HG03575 (cell line): ENCODE measurements around the gene MAPT.
"Not testable (repeated sequence)": the region's sequence is repeated elsewhere in the genome, so short reads cannot be mapped to it uniquely, and the experiment has no call there.

Experiments
- ATAC-seq: cut with Tn5 transposase; IDR thresholded peaks from one replicate; pipeline ENCODE4 v1.9.1; 2021; ENCODE audit not compliant: unreplicated experiment, insufficient number of reproducible peaks, low FRiP score; ENCODE audit errors: extremely low read depth

The MAPT gene

DNA sequence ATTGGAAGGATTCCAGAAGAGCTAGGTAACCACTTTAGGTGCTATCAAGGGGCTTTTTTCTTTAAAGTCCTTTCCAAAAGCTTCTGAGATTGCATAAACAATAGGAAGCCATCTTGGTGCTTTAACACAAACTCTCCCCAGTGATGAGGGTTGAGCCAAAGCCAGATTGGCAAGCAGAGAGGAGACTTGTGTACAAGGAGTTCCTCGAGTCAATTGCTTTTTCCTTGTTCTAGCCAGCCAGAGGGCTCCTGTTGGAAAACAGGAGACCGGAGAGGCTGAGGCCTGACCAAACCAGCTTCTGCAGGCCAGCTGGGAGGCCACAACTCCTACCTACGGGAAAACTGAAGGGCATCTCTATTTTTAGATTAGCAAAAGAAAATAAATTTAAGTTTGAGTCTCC, 46.5 kb downstream of the MAPT start:
- ATAC-seq, result no peak

- ATAC-seq, result no peak
These were observed 47.0 kb downstream of the MAPT start for GRCh38 chr17:45941395-45941794.

DNA sequence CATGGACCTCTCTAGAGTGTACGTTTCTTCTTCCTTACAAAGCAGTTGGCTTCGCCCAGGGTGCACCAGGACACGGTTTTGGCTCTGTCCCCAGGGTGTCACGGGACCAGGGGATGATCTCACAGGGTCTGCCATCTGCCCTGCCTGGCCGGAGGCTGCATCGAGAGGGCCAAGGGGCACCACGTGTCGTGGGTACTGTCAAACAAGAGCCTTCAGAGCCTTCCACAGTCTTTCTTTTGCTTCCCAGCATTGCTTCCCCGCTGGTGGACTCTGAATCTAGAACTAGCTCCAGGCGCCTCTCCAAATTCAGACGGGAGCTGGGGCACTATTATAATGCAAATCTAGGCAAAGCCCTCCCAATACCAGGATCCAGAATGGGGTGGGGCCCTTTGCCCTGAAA, 47.9 kb downstream of the MAPT start:
- ATAC-seq, result no peak

- no peak for ATAC-seq
These were observed 52.5 kb downstream of the MAPT start for GRCh38 chr17:45946841-45947256.

DNA sequence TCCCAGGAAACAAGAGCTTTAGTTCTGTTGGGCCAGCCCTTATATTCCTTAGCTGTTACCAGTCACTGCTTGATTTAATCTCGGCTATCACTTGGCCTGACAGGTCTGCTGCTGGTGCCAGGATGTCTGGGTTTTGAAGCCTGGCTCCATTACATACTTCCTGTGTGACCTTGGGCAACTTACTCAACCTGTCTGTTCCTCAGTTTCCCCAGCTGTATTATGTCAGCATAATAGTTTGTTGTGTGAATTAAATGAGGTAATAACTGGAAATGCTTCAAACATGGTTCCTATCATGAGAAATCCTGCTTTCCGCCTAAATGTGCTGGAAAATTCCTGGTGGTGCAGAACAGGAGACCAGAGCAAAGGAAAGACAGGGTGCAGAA, 54.1 kb downstream of the MAPT start:
- no peak for ATAC-seq

- no peak for ATAC-seq
These were observed 54.7 kb downstream of the MAPT start for GRCh38 chr17:45948881-45949624.

GRCh38 chr17:45949755-45950320, 55.5 kb downstream of the MAPT start:
- no peak for ATAC-seq

DNA sequence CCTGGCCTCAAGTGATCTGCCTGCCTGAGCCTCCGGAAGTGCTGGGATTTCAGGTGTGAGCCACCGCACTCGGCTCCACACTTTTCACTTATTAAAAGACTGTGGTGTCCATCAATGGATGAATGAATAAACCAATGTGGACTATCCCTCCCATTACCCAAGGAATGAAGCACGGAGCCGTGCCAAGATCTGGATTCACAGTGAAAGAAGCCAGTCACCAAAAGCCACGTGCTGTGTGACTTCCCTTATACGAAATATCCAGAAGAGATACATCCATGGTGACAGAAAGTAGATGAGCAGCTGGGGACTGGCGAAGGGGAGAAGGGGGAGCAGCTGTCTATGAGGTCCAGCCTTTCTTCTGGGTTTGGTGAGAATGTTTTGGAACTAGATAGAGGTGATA, 56.5 kb downstream of the MAPT start:
- ATAC-seq, result no peak

GRCh38 chr17:45951403-45951802, 57.0 kb downstream of the MAPT start:
- ATAC-seq, result no peak

DNA sequence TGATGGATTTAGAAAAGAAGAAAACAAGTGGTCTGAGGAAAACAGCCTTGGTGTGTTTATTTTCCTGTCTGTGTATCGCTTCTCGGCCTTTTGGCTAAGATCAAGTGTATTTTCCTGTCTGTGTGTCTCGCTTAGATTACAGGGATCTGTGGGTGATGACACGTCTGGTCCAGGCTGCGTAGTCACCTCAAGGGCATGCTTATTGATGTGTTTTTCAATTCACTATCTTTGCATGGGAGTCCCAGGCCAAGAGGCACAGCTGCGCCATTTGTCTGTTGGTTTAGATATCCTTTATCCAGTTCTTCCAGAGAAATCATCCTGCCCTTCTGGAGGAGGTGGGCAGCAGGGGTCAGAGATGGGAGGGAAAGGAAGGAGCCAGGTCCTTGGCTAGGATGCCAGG, 57.6 kb downstream of the MAPT start:
- no peak for ATAC-seq

- ATAC-seq, result no peak
These were observed 58.5 kb downstream of the MAPT start for GRCh38 chr17:45952814-45953320.

DNA sequence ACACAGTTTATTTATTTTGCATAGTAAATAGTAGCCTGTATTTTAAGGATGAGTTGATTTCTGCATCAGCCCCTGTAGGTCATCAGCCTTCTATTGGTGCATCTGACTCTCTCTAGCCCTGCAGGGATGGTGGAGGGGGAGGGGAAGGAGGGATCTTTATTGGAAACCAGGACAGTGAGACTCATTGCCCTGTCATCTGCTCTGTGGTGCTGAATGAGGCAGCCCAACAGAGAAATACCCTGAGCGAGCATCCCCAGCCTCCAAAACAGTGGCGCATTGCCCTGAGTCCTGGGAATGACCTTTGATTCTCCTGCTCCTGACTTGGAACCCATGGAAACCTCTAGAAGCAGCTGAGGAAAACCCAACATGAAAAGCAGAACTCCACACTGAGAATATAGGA, 59.2 kb downstream of the MAPT start:
- no peak for ATAC-seq

DNA sequence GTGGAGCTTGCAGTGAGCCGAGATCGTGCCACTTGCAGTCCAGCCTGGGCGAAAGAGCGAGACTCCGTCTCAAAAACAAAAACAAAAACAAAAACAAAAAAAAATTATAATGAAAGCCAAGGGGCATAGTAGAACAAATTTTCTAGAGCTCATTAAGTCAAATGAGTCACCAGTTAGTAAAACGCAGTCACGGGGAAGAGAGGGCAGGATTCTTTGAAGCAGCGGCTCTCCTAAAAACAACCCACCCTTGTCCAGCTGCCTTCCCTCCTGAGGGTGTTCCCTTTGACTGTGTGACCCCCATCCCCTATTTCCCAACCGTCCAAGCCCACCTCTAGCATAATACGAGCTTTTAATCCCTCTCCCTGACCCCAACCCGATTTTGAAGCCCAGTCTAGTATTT, 60.6 kb downstream of the MAPT start:
- ATAC-seq, result no peak

- no peak for ATAC-seq
These were observed 61.0 kb downstream of the MAPT start for GRCh38 chr17:45955326-45955725.

GRCh38 chr17:45956090-45956489, 61.7 kb downstream of the MAPT start:
- no peak for ATAC-seq

- not testable (repeated sequence) for ATAC-seq
These were observed 62.4 kb downstream of the MAPT start for GRCh38 chr17:45956746-45957145.

DNA sequence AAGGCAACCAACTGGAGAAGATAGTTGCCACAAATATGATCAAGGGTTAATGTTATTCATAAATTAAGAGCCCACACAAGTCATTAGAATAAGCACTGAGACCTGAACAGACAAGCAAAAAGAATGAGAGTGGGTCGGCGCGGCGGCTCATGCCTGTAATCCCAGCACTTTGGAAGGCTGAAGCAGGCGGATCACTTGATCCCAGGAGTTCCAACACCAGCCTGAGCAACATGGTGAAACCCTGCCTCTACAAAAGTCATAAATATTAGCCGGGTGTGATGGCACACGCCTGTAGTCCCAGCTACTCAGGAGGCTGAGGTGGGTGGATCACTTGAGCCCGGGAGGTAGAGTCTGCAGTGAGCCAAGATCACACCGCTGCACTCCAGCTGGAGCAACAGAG, 64.0 kb downstream of the MAPT start:
- ATAC-seq, result no peak

- ATAC-seq, result no peak
These were observed 64.8 kb downstream of the MAPT start for GRCh38 chr17:45958994-45959665.

GRCh38 chr17:45960311-45960710, 66.0 kb downstream of the MAPT start:
- no peak for ATAC-seq

- ATAC-seq, result no peak
These were observed 66.9 kb downstream of the MAPT start for GRCh38 chr17:45961206-45961605.
